ENCODE data around the gene ALKBH6.
"Not testable (repeated sequence)": the region's sequence is repeated elsewhere in the genome, so short reads cannot be mapped to it uniquely, and the experiment has no call there.

Gene ALKBH6

GRCh38 chr19:36043952-36044351 lies 29.9 kb upstream of the ALKBH6 start:
- Histone ChIP-seq H3K79me2 (ENCODE audit: insufficient read depth, low read length) (no peaks in the 10 kb centered on the region), H3K9me2 (ENCODE audit: low read depth, low read length) (no peaks in the 10 kb centered on the region), H3F3A (ENCODE audit: insufficient read depth, low read length) (no peaks in the 10 kb centered on the region), H3K36me3 (ENCODE audit: insufficient read depth, low read length) (no peaks in the 10 kb centered on the region), H3K9ac (ENCODE audit: low read length) (no peak overlapping the region), H3K4me2 (ENCODE audit: low read length) (no peak overlapping the region), H3K4me1 (ENCODE audit: insufficient read depth, low read length, severe bottlenecking) (no peaks in the 10 kb centered on the region), H3K4me3 (ENCODE audit: low read depth, low read length, poor library complexity, severe bottlenecking) (no peak overlapping the region), H3K27me3 (ENCODE audit: insufficient read depth, low read length) (no peaks in the 10 kb centered on the region), H3K9me3 (ENCODE audit: low read length) (no peaks in the 10 kb centered on the region), H2AFZ (ENCODE audit: low read length) (no peak overlapping the region), H3K27ac (ENCODE audit: low read depth, low read length, poor library complexity, severe bottlenecking) (no peak overlapping the region), H4K20me1 (ENCODE audit: insufficient read depth, low read length) (no peaks in the 10 kb centered on the region)
- TF ChIP-seq EZH2 (IDR thresholded peaks at IDR 0.05; ENCODE audit: borderline replicate concordance, low read length), result no peak
- TF ChIP-seq CTCF (IDR thresholded peaks at IDR 0.05; ENCODE audit: low read length), result no peak

- Histone ChIP-seq H3K27me3 (ENCODE audit: insufficient read depth, low read length) (no peaks in the 10 kb centered on the region), H3K9me3 (ENCODE audit: low read length) (no peaks in the 10 kb centered on the region), H3K36me3 (ENCODE audit: insufficient read depth, low read length) (no peaks in the 10 kb centered on the region), H3F3A (ENCODE audit: insufficient read depth, low read length) (no peaks in the 10 kb centered on the region), H3K9me2 (ENCODE audit: low read depth, low read length) (no peaks in the 10 kb centered on the region), H3K4me3 (ENCODE audit: low read depth, low read length, poor library complexity, severe bottlenecking) (no peak overlapping the region), H3K4me2 (ENCODE audit: low read length) (no peak overlapping the region), H3K27ac (ENCODE audit: low read depth, low read length, poor library complexity, severe bottlenecking) (no peak overlapping the region), H4K20me1 (ENCODE audit: insufficient read depth, low read length) (no peaks in the 10 kb centered on the region), H2AFZ (ENCODE audit: low read length) (no peak overlapping the region), H3K79me2 (ENCODE audit: insufficient read depth, low read length) (no peaks in the 10 kb centered on the region), H3K4me1 (ENCODE audit: insufficient read depth, low read length, severe bottlenecking) (no peaks in the 10 kb centered on the region), H3K9ac (ENCODE audit: low read length) (no peak overlapping the region)
- TF ChIP-seq CTCF (IDR thresholded peaks at IDR 0.05; ENCODE audit: low read length) (no peak), EZH2 (IDR thresholded peaks at IDR 0.05; ENCODE audit: borderline replicate concordance, low read length) (no peak)
These were observed 27.8 kb upstream of the ALKBH6 start for GRCh38 chr19:36041831-36042230.

DNA sequence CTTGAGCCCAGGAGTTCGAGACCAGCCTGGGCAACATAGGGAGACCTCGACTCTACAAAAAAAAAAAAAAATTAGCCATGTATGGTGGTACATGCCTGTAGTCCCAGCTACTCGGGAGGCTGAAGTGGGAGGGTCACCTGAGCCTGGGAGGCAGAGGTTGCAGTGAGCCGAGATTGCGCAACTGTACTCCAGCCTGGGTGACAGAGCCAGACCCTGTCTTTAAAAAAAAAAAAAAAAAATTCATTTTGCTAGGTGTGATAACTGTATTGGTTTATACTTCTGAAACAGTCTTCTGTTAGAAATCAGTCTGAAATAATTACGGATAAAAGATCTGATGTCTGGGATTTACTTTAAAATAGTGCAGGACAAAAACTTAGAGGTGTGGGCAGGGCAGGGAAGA lies 27.1 kb upstream of the ALKBH6 start:
- H3K9me2 ChIP-seq (ENCODE audit: low read depth, low read length); H3K36me3 ChIP-seq (ENCODE audit: insufficient read depth, low read length); H3K27me3 ChIP-seq (ENCODE audit: insufficient read depth, low read length); H3F3A ChIP-seq (ENCODE audit: insufficient read depth, low read length); H2AFZ ChIP-seq (ENCODE audit: low read length); H3K4me1 ChIP-seq (ENCODE audit: insufficient read depth, low read length, severe bottlenecking); H3K4me3 ChIP-seq (ENCODE audit: low read depth, low read length, poor library complexity, severe bottlenecking); H4K20me1 ChIP-seq (ENCODE audit: insufficient read depth, low read length); H3K27ac ChIP-seq (ENCODE audit: low read depth, low read length, poor library complexity, severe bottlenecking); H3K79me2 ChIP-seq (ENCODE audit: insufficient read depth, low read length); H3K4me2 ChIP-seq (ENCODE audit: low read length); H3K9me3 ChIP-seq (ENCODE audit: low read length); H3K9ac ChIP-seq (ENCODE audit: low read length): not testable (repeated sequence)

DNA sequence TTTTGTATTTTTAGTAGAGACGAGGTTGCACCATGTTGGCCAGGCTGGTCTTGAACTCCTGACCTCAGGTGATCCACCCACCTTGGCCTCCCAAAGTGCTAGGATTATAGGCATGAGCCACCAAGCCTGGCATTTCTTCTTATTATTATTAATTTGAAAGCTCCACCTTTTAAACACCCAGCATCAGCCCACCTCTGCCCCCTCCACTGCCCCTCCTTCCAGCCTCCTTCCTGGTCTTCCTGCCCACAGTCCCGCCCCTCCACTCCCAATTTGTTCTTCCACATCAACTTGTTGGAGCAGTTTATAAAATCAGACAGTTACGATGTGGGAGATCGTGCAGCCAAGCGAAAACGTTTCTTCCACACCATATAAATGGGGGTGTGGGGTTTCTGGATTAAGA lies 26.5 kb upstream of the ALKBH6 start:
- Histone ChIP-seq H3K9ac (ENCODE audit: low read length) (no peak overlapping the region), H3K27me3 (ENCODE audit: insufficient read depth, low read length) (no peaks in the 10 kb centered on the region), H3K9me2 (ENCODE audit: low read depth, low read length) (no peaks in the 10 kb centered on the region), H2AFZ (ENCODE audit: low read length) (no peak overlapping the region), H3K36me3 (ENCODE audit: insufficient read depth, low read length) (no peaks in the 10 kb centered on the region), H3K9me3 (ENCODE audit: low read length) (no peaks in the 10 kb centered on the region), H3K4me3 (ENCODE audit: low read depth, low read length, poor library complexity, severe bottlenecking) (no peak overlapping the region), H4K20me1 (ENCODE audit: insufficient read depth, low read length) (no peaks in the 10 kb centered on the region), H3K4me2 (ENCODE audit: low read length) (no peak overlapping the region), H3K4me1 (ENCODE audit: insufficient read depth, low read length, severe bottlenecking) (no peaks in the 10 kb centered on the region), H3K27ac (ENCODE audit: low read depth, low read length, poor library complexity, severe bottlenecking) (no peak overlapping the region), H3F3A (ENCODE audit: insufficient read depth, low read length) (no peaks in the 10 kb centered on the region), H3K79me2 (ENCODE audit: insufficient read depth, low read length) (no peaks in the 10 kb centered on the region)
- TF ChIP-seq CTCF (IDR thresholded peaks at IDR 0.05; ENCODE audit: low read length) (no peak), EZH2 (IDR thresholded peaks at IDR 0.05; ENCODE audit: borderline replicate concordance, low read length) (no peak)

All from OCI-LY1 (cell line).